GM12864 (cell line): ENCODE measurements around the gene RPAP3.

Experiments used
- DNase-seq: peaks from one replicate; pipeline ENCODE4 v3.0.0-alpha.2; 2011; ENCODE audit warnings: low read depth
- H3K4me3 ChIP-seq: 2 replicates; pipeline ENCODE4 v1.5.1; 2011; ENCODE audit warnings: mild to moderate bottlenecking, low read depth, low read length, control low read depth
- TF ChIP-seq, protein P1 (sequence below): IDR thresholded peaks from 2 replicates; pipeline ENCODE4 v1.5.1; 2011; ENCODE audit warnings: low read depth, mild to moderate bottlenecking, moderate library complexity, low read length, control low read depth, inconsistent platforms; ENCODE audit errors: missing control alignments

Gene RPAP3

DNA sequence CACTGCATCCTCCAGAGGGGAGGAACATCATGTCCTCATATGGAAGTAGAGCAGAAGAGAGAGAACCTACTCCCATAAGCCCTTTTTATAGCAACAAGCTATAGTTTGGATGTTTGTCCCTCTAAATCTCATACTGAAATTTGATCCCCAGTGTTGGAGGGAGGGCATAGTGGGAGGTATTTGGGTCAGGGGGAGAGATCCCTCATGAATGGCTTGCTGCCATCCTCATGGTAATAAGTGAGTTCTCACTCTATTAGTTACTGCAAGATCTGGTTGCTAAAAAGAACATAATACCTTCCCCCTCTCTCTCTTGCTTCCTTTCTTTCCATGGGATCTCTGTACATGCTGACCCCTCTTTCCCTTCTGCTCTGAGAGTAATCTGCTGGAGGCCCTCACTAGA, 93.9 kb downstream of the RPAP3 start:
- no peak overlapping the region for H3K4me3 ChIP-seq
- no peak for DNase-seq
- TF ChIP-seq, protein P1, sequence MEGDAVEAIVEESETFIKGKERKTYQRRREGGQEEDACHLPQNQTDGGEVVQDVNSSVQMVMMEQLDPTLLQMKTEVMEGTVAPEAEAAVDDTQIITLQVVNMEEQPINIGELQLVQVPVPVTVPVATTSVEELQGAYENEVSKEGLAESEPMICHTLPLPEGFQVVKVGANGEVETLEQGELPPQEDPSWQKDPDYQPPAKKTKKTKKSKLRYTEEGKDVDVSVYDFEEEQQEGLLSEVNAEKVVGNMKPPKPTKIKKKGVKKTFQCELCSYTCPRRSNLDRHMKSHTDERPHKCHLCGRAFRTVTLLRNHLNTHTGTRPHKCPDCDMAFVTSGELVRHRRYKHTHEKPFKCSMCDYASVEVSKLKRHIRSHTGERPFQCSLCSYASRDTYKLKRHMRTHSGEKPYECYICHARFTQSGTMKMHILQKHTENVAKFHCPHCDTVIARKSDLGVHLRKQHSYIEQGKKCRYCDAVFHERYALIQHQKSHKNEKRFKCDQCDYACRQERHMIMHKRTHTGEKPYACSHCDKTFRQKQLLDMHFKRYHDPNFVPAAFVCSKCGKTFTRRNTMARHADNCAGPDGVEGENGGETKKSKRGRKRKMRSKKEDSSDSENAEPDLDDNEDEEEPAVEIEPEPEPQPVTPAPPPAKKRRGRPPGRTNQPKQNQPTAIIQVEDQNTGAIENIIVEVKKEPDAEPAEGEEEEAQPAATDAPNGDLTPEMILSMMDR = no peak
